ENCODE measurements around the gene RAD50.

GRCh38 chr5:132658381-132659302 is 101.9 kb downstream of the RAD50 start:
- TF ChIP-seq CTCF (IDR thresholded peaks at IDR 0.05): no peak
- no peak for TF ChIP-seq EZH2 (IDR thresholded peaks at IDR 0.05)
